ENCODE measurements around the gene HSP90B1. TPM values are rescaled to one million over a fixed set of nuclear protein-coding genes. Genes with fewer than 3 reads are reported as not detected.

The HSP90B1 gene
- total and polyA plus RNA-seq, 9 of the 15 experiments (the other 6 are each of a cell fraction or from before 2014, with no cell fraction given), result 196 to 719 (median 557) TPM

GRCh38 chr12:103887738-103888137, 42.5 kb upstream of the HSP90B1 start (continued):
- no peak for TF ChIP-seq COPS2 (conservative IDR thresholded peaks at IDR 0.05)

GRCh38 chr12:103897316-103897715, 32.9 kb upstream of the HSP90B1 start:
- H3K9me3 ChIP-seq (replicated peaks; ENCODE audit: control insufficient read depth, insufficient read depth, low read depth, low read length), result no peaks in the 10 kb centered on the region
- no peak overlapping the region for H3K9ac ChIP-seq (ENCODE audit: insufficient read depth in 1 of 2, low read depth in 2 of 2, low read length in 2 of 2)
- ChIA-PET CTCF (ENCODE audit: low intra/inter-chr PET ratio) (no interaction called here), POLR2A (interaction anchor here (0.9 kb wide), 1 partner anchor 33 kb away, joined by 3 read pairs; no protein-coding TSS in a partner anchor)
- H4K20me1 ChIP-seq (replicated peaks; ENCODE audit: control insufficient read depth, insufficient read depth, low read length), result no peaks in the 10 kb centered on the region
- 17% methylated on average over 3 of the region's 3 CpGs for WGBS (ENCODE audit: insufficient coverage, low coverage, missing lambda C conversion rate)
- H2AFZ ChIP-seq (ENCODE audit: low read depth, low read length), result no peak overlapping the region
- intact Hi-C loops (cut with micrococcal nuclease), result no loop called here
- DNase-seq (ENCODE audit: extremely low read depth in 1 of 4, low spot score in 3 of 4), result no peak
- no peak overlapping the region for H3K4me2 ChIP-seq (ENCODE audit: insufficient read depth, low read length)
- H3K79me2 ChIP-seq (ENCODE audit: control insufficient read depth, insufficient read depth, low read length), result no peaks in the 10 kb centered on the region
- FAIRE-seq, result peak; percentile 11
- ATAC-seq, result no peak
- no TSS peak for BruUV-seq (replicated peaks)
- H3K9me1 ChIP-seq (ENCODE audit: control insufficient read depth, insufficient read depth, low read length), result no peaks in the 10 kb centered on the region
- no peak overlapping the region for H3K4me3 ChIP-seq
- in situ Hi-C loops (cut with MboI), result loop anchor here (10.0 to 25.0 kb wide), 2 partner anchors 457 to 1890 kb away; no protein-coding TSS in a partner anchor
- peaks cover 13 to 30% of the 10 kb centered on the region in 2 experiments; a peak in 4 of 5 replicates for H3K27me3 ChIP-seq (ENCODE audit: control insufficient read depth in 2 of 2, insufficient read depth in 2 of 2, low read length in 2 of 2)
- H3K4me1 ChIP-seq (replicated peaks in 1 of 2; ENCODE audit: control insufficient read depth in 2 of 2, insufficient read depth in 2 of 2, low read length in 2 of 2), result no peaks in the 10 kb centered on the region
- H3K36me3 ChIP-seq (ENCODE audit: control insufficient read depth, insufficient read depth, low read length), result no peaks in the 10 kb centered on the region
- TF ChIP-seq HDAC3 (IDR thresholded peaks at IDR 0.05; ENCODE audit: borderline replicate concordance, partially characterized antibody) (no peak), ZNF23 (CRISPR knock-in tag; IDR thresholded peaks at IDR 0.05) (no peak), EZH2 (IDR thresholded peaks at IDR 0.05; ENCODE audit: borderline replicate concordance, low read depth, low read length) (no peak), TAF9B (IDR thresholded peaks at IDR 0.05; ENCODE audit: partially characterized antibody) (no peak), CBX8 (IDR thresholded peaks at IDR 0.05; ENCODE audit: borderline replicate concordance, extremely low read depth, low read depth, low read length, poor library complexity, severe bottlenecking) (no peak), FOXO4 (CRISPR knock-in tag; IDR thresholded peaks at IDR 0.05) (no peak), CTCF (IDR thresholded peaks at IDR 0.05 in 2 of 3, conservative IDR thresholded peaks at IDR 0.05 in 1 of 3; ENCODE audit: insufficient read depth in 2 of 3, low read depth in 1 of 3, low read length in 3 of 3) (no peak), MLX (CRISPR knock-in tag; conservative IDR thresholded peaks at IDR 0.05) (no peak)
- H3K27ac ChIP-seq (ENCODE audit: extremely low read depth, low read depth, low read length), result no peak overlapping the region

Measured in K562 (cell line).